Measurements from ENCODE around the gene DPP3. TPM values are rescaled to one million over a fixed set of nuclear protein-coding genes. Genes with fewer than 3 reads are reported as not detected.

Gene DPP3
- total RNA-seq, 4 donors from 2014 or later: 12.2 to 23.0 (median 22.2) TPM

DNA sequence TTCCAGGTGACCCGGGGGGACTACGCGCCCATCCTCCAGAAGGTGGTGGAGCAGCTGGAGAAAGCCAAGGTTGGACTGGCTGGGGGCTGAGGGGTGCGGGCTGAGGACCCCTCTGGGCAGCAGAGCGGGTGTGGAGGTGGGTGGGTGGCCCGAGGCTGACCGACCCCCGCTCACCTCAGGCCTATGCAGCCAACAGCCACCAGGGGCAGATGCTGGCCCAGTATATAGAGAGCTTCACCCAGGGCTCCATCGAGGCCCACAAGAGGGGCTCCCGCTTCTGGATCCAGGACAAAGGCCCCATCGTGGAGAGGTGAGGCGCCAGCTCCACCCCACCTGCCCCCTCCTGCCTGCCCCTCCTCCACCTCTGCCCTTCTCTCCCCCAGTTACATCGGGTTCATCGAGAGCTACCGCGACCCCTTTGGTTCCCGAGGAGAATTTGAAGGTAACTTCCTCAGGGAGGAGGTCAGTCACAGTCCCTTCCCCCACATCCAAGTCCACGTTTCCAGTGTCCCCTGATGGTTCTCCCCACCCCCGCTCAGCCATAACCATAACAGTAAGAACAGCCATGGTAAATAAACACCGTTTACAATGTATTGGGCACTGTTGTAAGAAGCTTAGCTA is 11.2 kb downstream of the DPP3 start:
- no peaks in the 10 kb centered on the region for H3K27me3 ChIP-seq
- H3K36me3 ChIP-seq: peaks cover 84% of the 10 kb centered on the region
- H3K27ac ChIP-seq: no peak overlapping the region
- no peak overlapping the region for H3K4me3 ChIP-seq
- DNase-seq (ENCODE audit: low spot score in 2 of 2): no peak
- WGBS: 82% methylated on average over 13 of the region's 20 CpGs
- H3K4me1 ChIP-seq: no peaks in the 10 kb centered on the region
- TF ChIP-seq, protein P1, sequence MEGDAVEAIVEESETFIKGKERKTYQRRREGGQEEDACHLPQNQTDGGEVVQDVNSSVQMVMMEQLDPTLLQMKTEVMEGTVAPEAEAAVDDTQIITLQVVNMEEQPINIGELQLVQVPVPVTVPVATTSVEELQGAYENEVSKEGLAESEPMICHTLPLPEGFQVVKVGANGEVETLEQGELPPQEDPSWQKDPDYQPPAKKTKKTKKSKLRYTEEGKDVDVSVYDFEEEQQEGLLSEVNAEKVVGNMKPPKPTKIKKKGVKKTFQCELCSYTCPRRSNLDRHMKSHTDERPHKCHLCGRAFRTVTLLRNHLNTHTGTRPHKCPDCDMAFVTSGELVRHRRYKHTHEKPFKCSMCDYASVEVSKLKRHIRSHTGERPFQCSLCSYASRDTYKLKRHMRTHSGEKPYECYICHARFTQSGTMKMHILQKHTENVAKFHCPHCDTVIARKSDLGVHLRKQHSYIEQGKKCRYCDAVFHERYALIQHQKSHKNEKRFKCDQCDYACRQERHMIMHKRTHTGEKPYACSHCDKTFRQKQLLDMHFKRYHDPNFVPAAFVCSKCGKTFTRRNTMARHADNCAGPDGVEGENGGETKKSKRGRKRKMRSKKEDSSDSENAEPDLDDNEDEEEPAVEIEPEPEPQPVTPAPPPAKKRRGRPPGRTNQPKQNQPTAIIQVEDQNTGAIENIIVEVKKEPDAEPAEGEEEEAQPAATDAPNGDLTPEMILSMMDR (IDR thresholded peaks at IDR 0.05): peak in 1 of 2 donors; percentile 10
- no peak for TF ChIP-seq POLR2A (IDR thresholded peaks at IDR 0.05)
- no peaks in the 10 kb centered on the region for H3K9me3 ChIP-seq

DNA sequence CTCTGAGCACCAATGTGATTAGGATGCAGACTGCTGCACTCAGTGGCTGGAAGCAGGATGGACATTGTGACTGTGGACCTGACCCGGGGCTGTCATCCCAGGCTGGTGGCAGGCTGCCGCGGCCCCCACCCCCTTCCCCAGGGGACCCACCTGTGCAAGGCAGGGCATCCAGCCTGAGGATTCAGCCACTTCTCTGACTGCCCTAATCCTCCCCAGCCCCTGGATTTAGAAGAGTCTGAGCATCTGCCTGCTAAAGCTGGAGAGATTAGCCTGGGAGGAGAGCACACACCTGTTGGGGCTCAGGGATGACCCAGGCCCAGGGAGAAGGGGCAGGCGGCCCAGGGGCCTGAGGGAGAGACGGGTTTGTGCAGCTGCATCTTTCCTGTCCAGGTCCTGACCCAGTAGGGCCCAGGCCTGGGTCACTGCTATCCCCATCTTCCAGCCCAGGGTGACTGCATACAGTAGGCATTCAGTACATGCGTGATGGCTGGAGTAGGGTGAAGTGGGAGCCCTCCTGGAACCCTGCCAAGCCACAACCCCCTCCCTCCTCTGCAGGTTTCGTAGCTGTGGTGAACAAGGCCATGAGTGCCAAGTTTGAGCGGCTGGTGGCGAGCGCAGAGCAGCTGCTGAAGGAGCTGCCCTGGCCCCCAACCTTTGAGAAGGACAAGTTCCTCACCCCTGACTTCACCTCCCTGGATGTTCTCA is 12.1 kb downstream of the DPP3 start:
- H3K4me1 ChIP-seq: no peaks in the 10 kb centered on the region
- no peak overlapping the region for H3K4me3 ChIP-seq
- TF ChIP-seq POLR2A (IDR thresholded peaks at IDR 0.05): no peak
- no peaks in the 10 kb centered on the region for H3K27me3 ChIP-seq
- no peaks in the 10 kb centered on the region for H3K9me3 ChIP-seq
- 87% methylated on average over 7 of the region's 10 CpGs for WGBS
- H3K36me3 ChIP-seq: peaks cover 83% of the 10 kb centered on the region
- H3K27ac ChIP-seq: no peak overlapping the region
- DNase-seq (ENCODE audit: low spot score in 2 of 2): no peak

DNA sequence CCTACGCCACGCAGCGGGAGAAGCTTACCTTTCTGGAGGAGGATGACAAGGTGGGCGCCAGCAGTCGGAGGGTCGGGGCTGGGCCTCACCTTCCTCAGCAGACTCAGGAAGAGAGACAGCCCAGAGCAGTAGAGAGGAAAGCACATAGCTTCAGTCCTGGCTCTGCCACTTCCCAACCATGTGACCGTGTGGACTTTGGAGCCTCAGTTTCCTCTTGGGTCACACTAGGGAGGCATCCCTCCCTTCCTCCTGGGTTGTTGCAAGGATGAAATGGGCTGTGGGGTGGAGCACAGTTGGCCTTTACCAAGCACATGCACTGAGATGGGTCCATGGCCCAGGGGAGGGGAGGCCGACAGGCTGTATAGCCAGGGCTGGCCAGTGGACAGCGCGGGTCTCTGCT is 12.9 kb downstream of the DPP3 start:
- Histone ChIP-seq H3K27me3 (no peaks in the 10 kb centered on the region), H3K4me3 (no peak overlapping the region), H3K27ac (no peak overlapping the region), H3K36me3 (peaks cover 78% of the 10 kb centered on the region), H3K4me1 (no peaks in the 10 kb centered on the region), H3K9me3 (no peaks in the 10 kb centered on the region)
- WGBS: 92% methylated on average over 8 of the region's 10 CpGs
- TF ChIP-seq EP300 (IDR thresholded peaks at IDR 0.05) (no peak), POLR2A (IDR thresholded peaks at IDR 0.05) (no peak), POLR2AphosphoS5 (IDR thresholded peaks at IDR 0.05) (no peak)
- TF ChIP-seq, protein P1 (IDR thresholded peaks at IDR 0.05): no peak
- no peak for DNase-seq (ENCODE audit: low spot score in 2 of 2)

DNA sequence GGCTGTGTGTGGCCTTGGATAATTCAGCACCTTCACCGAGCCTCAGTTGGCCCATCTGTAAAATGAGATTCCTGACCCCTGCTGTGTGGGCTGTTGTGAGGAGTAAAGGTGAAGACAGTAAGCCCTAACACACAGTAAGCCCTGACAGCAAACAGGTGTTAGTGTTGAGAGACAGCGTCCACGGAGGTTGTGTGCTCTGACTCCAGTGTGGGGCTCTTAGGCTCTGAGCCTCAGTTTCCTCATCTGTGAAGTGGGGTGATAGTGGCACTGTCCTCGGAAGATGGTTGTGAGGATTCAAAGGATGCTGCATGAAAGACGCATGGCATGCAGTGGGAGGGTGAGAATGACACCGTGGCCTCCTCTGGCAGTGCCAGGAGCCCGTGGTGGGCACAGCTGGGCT is 14.2 kb downstream of the DPP3 start:
- H3K4me3 ChIP-seq: no peak overlapping the region
- TF ChIP-seq, protein P1 (IDR thresholded peaks at IDR 0.05): no peak
- TF ChIP-seq POLR2A (IDR thresholded peaks at IDR 0.05) (no peak), EP300 (IDR thresholded peaks at IDR 0.05) (no peak), POLR2AphosphoS5 (IDR thresholded peaks at IDR 0.05) (no peak)
- peaks cover 77% of the 10 kb centered on the region for H3K36me3 ChIP-seq
- 94% methylated on average over 7 of the region's 7 CpGs for WGBS
- H3K9me3 ChIP-seq: no peaks in the 10 kb centered on the region
- no peaks in the 10 kb centered on the region for H3K4me1 ChIP-seq
- no peak overlapping the region for H3K27ac ChIP-seq
- DNase-seq (ENCODE audit: low spot score in 2 of 2): no peak
- no peaks in the 10 kb centered on the region for H3K27me3 ChIP-seq

DNA sequence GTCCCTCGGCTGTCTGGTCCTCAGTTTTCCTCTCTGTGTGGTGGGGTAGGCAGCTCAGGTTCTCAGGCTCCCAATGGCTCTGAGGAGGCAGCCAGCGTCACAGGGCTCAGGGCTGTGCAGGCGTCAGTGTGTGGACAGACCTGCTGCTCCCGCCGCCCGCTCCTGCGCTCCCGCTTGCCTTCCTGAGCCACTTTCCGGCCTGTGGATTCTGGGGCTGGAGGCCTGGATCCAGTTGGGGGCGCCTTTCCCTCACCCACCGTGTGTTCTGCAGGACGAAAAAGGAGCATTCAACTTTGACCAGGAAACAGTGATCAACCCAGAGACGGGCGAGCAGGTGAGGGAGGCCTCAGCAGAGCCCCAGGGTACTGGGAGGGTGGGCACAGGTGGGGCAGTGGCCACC is 14.7 kb downstream of the DPP3 start:
- Histone ChIP-seq H3K36me3 (peaks cover 74% of the 10 kb centered on the region), H3K4me1 (no peaks in the 10 kb centered on the region), H3K9me3 (no peaks in the 10 kb centered on the region), H3K27me3 (no peaks in the 10 kb centered on the region), H3K27ac (no peak overlapping the region), H3K4me3 (no peak overlapping the region)
- DNase-seq (ENCODE audit: low spot score in 2 of 2): no peak
- TF ChIP-seq EP300 (IDR thresholded peaks at IDR 0.05): no peak
- TF ChIP-seq POLR2A (IDR thresholded peaks at IDR 0.05): no peak
- TF ChIP-seq, protein P1 (IDR thresholded peaks at IDR 0.05): no peak
- no peak for TF ChIP-seq POLR2AphosphoS5 (IDR thresholded peaks at IDR 0.05)
- WGBS: 82% methylated on average over 12 of the region's 14 CpGs

All from suprapubic skin (tissue), 4 donors.